Measurements from ENCODE around the gene RABGAP1L. TPM values are rescaled to one million over a fixed set of nuclear protein-coding genes. Genes with fewer than 3 reads are reported as not detected.

Gene RABGAP1L
- total and polyA plus RNA-seq, 2 of the 8 experiments (the other 6 are each of a cell fraction or from before 2014, with no cell fraction given), result 33.3 to 156 TPM

DNA sequence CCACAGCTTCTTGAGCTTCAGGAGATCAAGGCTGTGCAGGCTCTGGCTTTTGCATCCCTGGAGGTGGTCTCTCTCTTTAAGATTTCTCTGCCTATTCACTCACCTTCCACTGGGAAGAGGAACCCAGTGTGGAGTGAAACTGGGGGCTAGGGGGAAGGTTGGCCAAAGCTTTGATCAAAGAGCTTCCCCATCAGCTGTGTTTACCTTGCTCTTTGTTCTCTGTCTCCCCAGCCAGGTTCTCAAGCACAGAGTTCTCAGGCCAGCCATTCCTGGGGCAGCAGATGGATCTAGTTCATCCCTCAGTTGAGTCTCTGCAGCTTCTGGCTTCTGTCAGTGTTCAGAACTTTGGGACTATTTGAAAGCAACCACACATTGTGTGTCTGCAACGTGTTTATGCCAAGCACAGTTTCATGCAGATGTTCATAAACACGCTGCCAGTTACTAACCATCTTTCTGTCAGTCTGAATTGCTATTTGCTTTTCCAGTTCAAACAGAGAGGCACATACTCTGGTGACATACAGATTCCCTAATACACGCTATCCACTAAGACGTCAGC lies 881.1 kb downstream of the RABGAP1L start:
- Histone ChIP-seq H2BK20ac (ENCODE audit: low read length) (no peak overlapping the region), H3K18ac (ENCODE audit: extremely low read depth, low read length) (no peak overlapping the region), H3K79me1 (ENCODE audit: low read depth, low read length) (no peaks in the 10 kb centered on the region), H2BK5ac (ENCODE audit: low read depth, low read length) (no peak overlapping the region), H3K4me3 (ENCODE audit: extremely low read depth in 1 of 4, insufficient read depth in 2 of 4, low read depth in 3 of 4, low read length in 4 of 4) (no peak overlapping the region), H4K8ac (ENCODE audit: extremely low read depth, insufficient read depth, low read length) (no peak overlapping the region), H3K23ac (ENCODE audit: insufficient read length) (no peak overlapping the region), H4K91ac (replicated peaks; ENCODE audit: insufficient read length, low read length) (no peak overlapping the region), H2BK15ac (ENCODE audit: low read length) (no peak overlapping the region), H4K5ac (ENCODE audit: insufficient read length, low read depth, low read length) (no peak overlapping the region), H3K4ac (replicated peaks; ENCODE audit: insufficient read length, low read depth, low read length) (no peak overlapping the region), H3K56ac (replicated peaks; ENCODE audit: insufficient read length, low read depth, low read length) (no peak overlapping the region), H2BK120ac (replicated peaks; ENCODE audit: low read depth, low read length) (no peak overlapping the region), H3K27me3 (replicated peaks in 1 of 4; ENCODE audit: control insufficient read depth in 3 of 4, extremely low read depth in 1 of 4, insufficient read depth in 3 of 4, low read length in 3 of 4) (no peaks in the 10 kb centered on the region; a peak in 1 of 7 replicates), H3K36me3 (ENCODE audit: control insufficient read depth in 2 of 4, insufficient read depth in 4 of 4, low read length in 3 of 4) (no peaks in the 10 kb centered on the region), H3K4me1 (replicated peaks in 1 of 4; ENCODE audit: control insufficient read depth in 3 of 4, insufficient read depth in 4 of 4, low read length in 3 of 4) (peaks cover 0 to 7% (median 5%) of the 10 kb centered on the region in 4 experiments; a peak in 4 of 7 replicates), H3K14ac (ENCODE audit: insufficient read length) (no peak overlapping the region), H2AFZ (ENCODE audit: low read length) (no peak overlapping the region), H2AK5ac (ENCODE audit: low read depth, low read length) (no peak overlapping the region), H2BK12ac (ENCODE audit: low read depth, low read length) (no peak overlapping the region), H3K27ac (ENCODE audit: low read depth, low read length) (no peak overlapping the region), H3K79me2 (ENCODE audit: control insufficient read depth in 1 of 2, insufficient read depth in 2 of 2, low read length in 2 of 2) (no peaks in the 10 kb centered on the region), H3K9ac (replicated peaks in 1 of 4; ENCODE audit: extremely low read depth in 1 of 4, low read depth in 3 of 4, low read length in 3 of 4) (no peak overlapping the region), H3K23me2 (ENCODE audit: low read depth, low read length) (no peaks in the 10 kb centered on the region), H3K9me3 (ENCODE audit: insufficient read depth in 2 of 2, low read depth in 1 of 2, low read length in 1 of 2) (no peaks in the 10 kb centered on the region; a peak in 1 of 4 replicates), H3K4me2 (ENCODE audit: insufficient read depth in 1 of 2, low read depth in 2 of 2, low read length in 2 of 2) (no peak overlapping the region), H4K20me1 (replicated peaks in 1 of 2; ENCODE audit: control insufficient read depth in 1 of 2, insufficient read depth in 2 of 2, low read length in 2 of 2) (no peaks in the 10 kb centered on the region)
- CTCF ChIA-PET (ENCODE audit: partially characterized antibody), result interaction anchor here (0.6 to 2.4 kb wide), 12 partner anchors 9 to 1126 kb away, joined by 3 to 12 read pairs (median 5); no protein-coding TSS in a partner anchor
- DNase-seq (ENCODE audit: low read depth in 1 of 2, low spot score in 2 of 2) (no peak), FAIRE-seq (no peak)
- POLR2A ChIA-PET (ENCODE audit: partially characterized antibody), result no interaction called here
- 77% methylated on average over 4 of the region's 4 CpGs; no CpG with 5 or more reads in 1 of the 2 experiments for WGBS, 2 experiments (ENCODE audit: extremely low coverage in 1 of 2, insufficient coverage in 1 of 2, insufficient read length in 1 of 2, insufficient replicate concordance in 2 of 2, low coverage in 1 of 2, low lambda C conversion rate in 2 of 2, missing lambda C conversion rate in 1 of 2)
- no peak for TF ChIP-seq KDM4A (IDR thresholded peaks at IDR 0.05; ENCODE audit: low read depth, low read length, severe bottlenecking)
- no peak for TF ChIP-seq POLR2AphosphoS5 (IDR thresholded peaks at IDR 0.05; ENCODE audit: low read depth, low read length)
- TF ChIP-seq, protein P1, sequence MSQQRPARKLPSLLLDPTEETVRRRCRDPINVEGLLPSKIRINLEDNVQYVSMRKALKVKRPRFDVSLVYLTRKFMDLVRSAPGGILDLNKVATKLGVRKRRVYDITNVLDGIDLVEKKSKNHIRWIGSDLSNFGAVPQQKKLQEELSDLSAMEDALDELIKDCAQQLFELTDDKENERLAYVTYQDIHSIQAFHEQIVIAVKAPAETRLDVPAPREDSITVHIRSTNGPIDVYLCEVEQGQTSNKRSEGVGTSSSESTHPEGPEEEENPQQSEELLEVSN (IDR thresholded peaks at IDR 0.05), result no peak
- no peak for TF ChIP-seq TEAD4 (IDR thresholded peaks at IDR 0.05; ENCODE audit: low read depth, low read length)
- TF ChIP-seq ASH2L (IDR thresholded peaks at IDR 0.05; ENCODE audit: low read length), result no peak
- no peak for TF ChIP-seq POU5F1 (IDR thresholded peaks at IDR 0.05; ENCODE audit: low read depth, low read length)
- no peak for TF ChIP-seq RFX5 (IDR thresholded peaks at IDR 0.05; ENCODE audit: borderline replicate concordance, low read depth, low read length)
- no peak for TF ChIP-seq RBBP5 (IDR thresholded peaks at IDR 0.05; ENCODE audit: borderline replicate concordance, low read depth, low read length)
- TF ChIP-seq CBX8 (IDR thresholded peaks at IDR 0.05; ENCODE audit: borderline replicate concordance, low read depth, low read length), result no peak
- TF ChIP-seq, protein P2, sequence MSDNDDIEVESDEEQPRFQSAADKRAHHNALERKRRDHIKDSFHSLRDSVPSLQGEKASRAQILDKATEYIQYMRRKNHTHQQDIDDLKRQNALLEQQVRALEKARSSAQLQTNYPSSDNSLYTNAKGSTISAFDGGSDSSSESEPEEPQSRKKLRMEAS (IDR thresholded peaks at IDR 0.05), result no peak
- no peak for TF ChIP-seq BRCA1 (IDR thresholded peaks at IDR 0.05; ENCODE audit: low read depth, low read length)
- TF ChIP-seq EP300 (IDR thresholded peaks at IDR 0.05; ENCODE audit: borderline replicate concordance in 1 of 2, low read depth in 2 of 2, low read length in 2 of 2), result no peak
- no peak for TF ChIP-seq CBX5 (IDR thresholded peaks at IDR 0.05; ENCODE audit: low read depth, low read length)

Data from H1 (cell line).